BE2C (cell line): ENCODE measurements around the gene RNGTT. TPM values are rescaled to one million over a fixed set of nuclear protein-coding genes. Genes with fewer than 3 reads are reported as not detected.
A peak's percentile ranks its signal among the peaks of the same experiment; 100 is the strongest.

ENCODE experiments used
- DNase-seq: peaks from one replicate; pipeline ENCODE4 v3.0.0-alpha.2; 2020
- H3K27me3 ChIP-seq: fragments of 250-450 bp; sonication (Bioruptor Pico); 2 replicates; pipeline ENCODE4 v1.5.1; 2020; ENCODE audit warnings: mild to moderate bottlenecking
- H3K36me3 ChIP-seq: fragments of 250-450 bp; sonication (Bioruptor Pico); 2 replicates; pipeline ENCODE4 v1.5.1; 2020; ENCODE audit warnings: mild to moderate bottlenecking
- H3K4me1 ChIP-seq: fragments of 250-450 bp; sonication (Bioruptor Pico); 2 replicates; pipeline ENCODE4 v1.5.1; 2020
- H3K4me3 ChIP-seq: 2 replicates; pipeline ENCODE4 v1.5.1; 2011; ENCODE audit warnings: low read depth, low read length
- H3K9me3 ChIP-seq: fragments of 250-450 bp; sonication (Bioruptor Pico); 2 replicates; pipeline ENCODE4 v1.5.1; 2020
- polyA plus RNA-seq: library from polyadenylated mRNA; unstranded; fragments of >200 nt; gene quantifications from one replicate; pipeline ENCODE4 v1.2.1, GENCODE V29; 2012; ENCODE audit warnings: low read depth, missing spikeins; ENCODE audit not compliant: insufficient read length, insufficient read depth
- TF ChIP-seq, protein P1 (sequence below): IDR thresholded peaks from 2 replicates; pipeline ENCODE4 v1.5.1; 2012; ENCODE audit warnings: mild to moderate bottlenecking, low read depth, low read length

Gene RNGTT
- 10.3 TPM for polyA plus RNA-seq

GRCh38 chr6:88963139-88964090, at the start of gene RNGTT:
Gene RNGTT, minus strand, starts transcription at chr6:88963618. Its CDS starts 209 bp downstream, at chr6:88963409.
- no peaks in the 10 kb centered on the region for H3K4me1 ChIP-seq
- TF ChIP-seq, protein P1, sequence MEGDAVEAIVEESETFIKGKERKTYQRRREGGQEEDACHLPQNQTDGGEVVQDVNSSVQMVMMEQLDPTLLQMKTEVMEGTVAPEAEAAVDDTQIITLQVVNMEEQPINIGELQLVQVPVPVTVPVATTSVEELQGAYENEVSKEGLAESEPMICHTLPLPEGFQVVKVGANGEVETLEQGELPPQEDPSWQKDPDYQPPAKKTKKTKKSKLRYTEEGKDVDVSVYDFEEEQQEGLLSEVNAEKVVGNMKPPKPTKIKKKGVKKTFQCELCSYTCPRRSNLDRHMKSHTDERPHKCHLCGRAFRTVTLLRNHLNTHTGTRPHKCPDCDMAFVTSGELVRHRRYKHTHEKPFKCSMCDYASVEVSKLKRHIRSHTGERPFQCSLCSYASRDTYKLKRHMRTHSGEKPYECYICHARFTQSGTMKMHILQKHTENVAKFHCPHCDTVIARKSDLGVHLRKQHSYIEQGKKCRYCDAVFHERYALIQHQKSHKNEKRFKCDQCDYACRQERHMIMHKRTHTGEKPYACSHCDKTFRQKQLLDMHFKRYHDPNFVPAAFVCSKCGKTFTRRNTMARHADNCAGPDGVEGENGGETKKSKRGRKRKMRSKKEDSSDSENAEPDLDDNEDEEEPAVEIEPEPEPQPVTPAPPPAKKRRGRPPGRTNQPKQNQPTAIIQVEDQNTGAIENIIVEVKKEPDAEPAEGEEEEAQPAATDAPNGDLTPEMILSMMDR, result no peak
- H3K27me3 ChIP-seq, result no peaks in the 10 kb centered on the region
- H3K36me3 ChIP-seq, result no peaks in the 10 kb centered on the region
- no peaks in the 10 kb centered on the region for H3K9me3 ChIP-seq
- H3K4me3 ChIP-seq, result peak within 1 kb of the TSS; percentile 99
- peak; percentile 99 for DNase-seq

DNA sequence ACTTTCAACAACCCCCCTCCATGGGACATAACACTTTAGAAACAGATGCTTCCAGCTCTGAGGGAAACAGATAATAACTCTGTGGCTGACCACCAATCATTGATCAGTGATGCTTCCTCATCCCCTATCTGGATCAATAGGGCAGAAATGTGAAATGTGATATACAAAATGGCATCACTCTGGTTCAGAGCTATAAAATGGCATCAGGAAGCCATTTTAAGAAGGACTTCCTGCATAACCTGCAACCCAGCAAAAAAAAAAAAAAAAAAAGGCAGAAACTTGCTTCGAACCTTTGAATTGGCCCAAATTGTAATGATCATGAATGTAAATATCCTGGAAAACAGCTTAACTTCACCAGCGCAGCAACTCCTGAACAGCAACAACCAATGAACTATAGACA, 48.0 kb upstream of the RNGTT start:
- Histone ChIP-seq H3K4me3 (no peak overlapping the region), H3K36me3 (no peaks in the 10 kb centered on the region), H3K9me3 (no peaks in the 10 kb centered on the region), H3K27me3 (no peaks in the 10 kb centered on the region), H3K4me1 (peaks cover 3% of the 10 kb centered on the region; the same call in 1 of the 2 replicates)
- no peak for DNase-seq
- TF ChIP-seq, protein P1, result no peak

GRCh38 chr6:89010825-89011224, 47.4 kb upstream of the RNGTT start:
- Histone ChIP-seq H3K36me3 (no peaks in the 10 kb centered on the region), H3K27me3 (no peaks in the 10 kb centered on the region), H3K4me1 (peaks cover 3% of the 10 kb centered on the region; the same call in 1 of the 2 replicates), H3K9me3 (no peaks in the 10 kb centered on the region), H3K4me3 (no peak overlapping the region)
- TF ChIP-seq, protein P1, result no peak
- no peak for DNase-seq

- Histone ChIP-seq H3K9me3 (no peaks in the 10 kb centered on the region), H3K4me3 (no peak overlapping the region), H3K4me1 (peaks cover 3% of the 10 kb centered on the region; the same call in 1 of the 2 replicates), H3K36me3 (no peaks in the 10 kb centered on the region), H3K27me3 (no peaks in the 10 kb centered on the region)
- peak; percentile 56 for DNase-seq
- TF ChIP-seq, protein P1, result no peak
These were observed 46.2 kb upstream of the RNGTT start for GRCh38 chr6:89009624-89010059.

DNA sequence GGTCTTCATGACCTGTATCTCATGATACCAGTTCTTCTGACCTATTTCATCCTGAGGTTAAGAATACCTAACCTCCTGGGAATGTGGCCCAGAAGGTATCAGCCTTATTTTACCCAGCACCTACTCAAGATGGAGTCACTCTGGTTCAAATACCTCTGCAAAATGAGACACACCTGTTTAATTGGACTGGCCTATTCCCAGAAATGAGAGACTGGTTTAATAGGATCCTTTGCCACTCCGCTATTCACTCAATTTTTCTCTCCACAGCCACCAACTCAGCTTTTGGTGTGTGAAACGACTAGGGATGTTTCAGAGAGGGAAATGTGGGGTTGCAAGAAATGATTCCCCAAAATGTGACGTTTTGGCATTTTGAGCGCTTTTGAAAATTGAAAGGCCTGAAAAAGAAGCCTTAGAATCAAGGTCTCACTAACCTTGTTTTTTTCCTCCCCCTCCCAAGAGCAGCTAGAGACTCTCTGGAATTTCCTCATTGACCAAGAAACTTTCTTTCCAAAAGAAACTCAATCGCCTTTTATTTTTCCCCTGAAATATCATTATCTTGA, 45.5 kb upstream of the RNGTT start:
- TF ChIP-seq, protein P1, result no peak
- Histone ChIP-seq H3K9me3 (no peaks in the 10 kb centered on the region), H3K36me3 (no peaks in the 10 kb centered on the region), H3K4me1 (peaks cover 3% of the 10 kb centered on the region; the same call in 1 of the 2 replicates), H3K4me3 (no peak overlapping the region), H3K27me3 (no peaks in the 10 kb centered on the region)
- no peak for DNase-seq
